ENCODE results near the gene C17orf107.

C17orf107 gene

DNA sequence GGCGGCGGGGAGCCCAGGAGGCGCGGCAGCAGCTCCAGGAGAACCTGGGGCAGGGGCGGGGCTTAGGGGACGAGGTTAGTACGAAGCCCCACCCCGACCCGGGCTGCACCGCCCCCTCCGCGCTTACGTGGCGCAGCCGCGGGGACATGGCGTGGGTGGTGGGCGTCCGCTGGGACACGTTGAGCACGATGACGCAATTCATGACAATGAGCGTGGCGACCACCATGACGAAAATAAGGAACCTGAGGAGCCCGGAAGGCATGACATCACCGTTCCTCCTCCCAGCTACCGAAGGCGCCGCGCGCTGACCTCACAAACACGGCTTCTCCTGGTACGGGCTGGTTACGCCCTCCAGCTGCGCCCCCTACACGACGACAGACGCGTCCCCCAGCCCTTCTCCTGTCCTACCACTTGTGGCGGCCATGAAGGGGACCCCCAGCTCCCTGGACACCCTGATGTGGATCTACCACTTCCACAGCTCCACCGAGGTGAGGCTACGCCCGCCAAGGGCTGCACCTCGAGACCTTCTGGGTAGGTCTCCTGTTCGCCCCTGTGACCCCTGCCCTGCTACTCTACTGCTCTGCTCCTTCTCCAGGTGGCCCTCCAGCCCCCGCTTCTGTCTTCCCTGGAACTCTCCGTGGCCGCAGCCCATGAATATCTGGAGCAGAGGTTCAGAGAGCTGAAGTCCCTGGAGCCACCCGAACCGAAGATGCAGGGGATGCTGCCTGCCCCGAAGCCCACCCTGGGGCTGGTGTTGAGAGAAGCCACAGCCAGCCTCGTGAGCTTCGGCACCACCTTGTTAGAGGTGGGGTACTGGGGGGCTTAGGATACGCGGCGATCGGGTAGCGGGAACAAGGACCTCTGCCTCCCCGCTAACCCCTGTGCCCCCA lies at the start of gene C17orf107:
TSS of gene C17orf107 (plus strand) at position 196 of the 890 bp plus-strand sequence. CDS start at position 423, 227 bp downstream.
- TF ChIP-seq, protein P1, sequence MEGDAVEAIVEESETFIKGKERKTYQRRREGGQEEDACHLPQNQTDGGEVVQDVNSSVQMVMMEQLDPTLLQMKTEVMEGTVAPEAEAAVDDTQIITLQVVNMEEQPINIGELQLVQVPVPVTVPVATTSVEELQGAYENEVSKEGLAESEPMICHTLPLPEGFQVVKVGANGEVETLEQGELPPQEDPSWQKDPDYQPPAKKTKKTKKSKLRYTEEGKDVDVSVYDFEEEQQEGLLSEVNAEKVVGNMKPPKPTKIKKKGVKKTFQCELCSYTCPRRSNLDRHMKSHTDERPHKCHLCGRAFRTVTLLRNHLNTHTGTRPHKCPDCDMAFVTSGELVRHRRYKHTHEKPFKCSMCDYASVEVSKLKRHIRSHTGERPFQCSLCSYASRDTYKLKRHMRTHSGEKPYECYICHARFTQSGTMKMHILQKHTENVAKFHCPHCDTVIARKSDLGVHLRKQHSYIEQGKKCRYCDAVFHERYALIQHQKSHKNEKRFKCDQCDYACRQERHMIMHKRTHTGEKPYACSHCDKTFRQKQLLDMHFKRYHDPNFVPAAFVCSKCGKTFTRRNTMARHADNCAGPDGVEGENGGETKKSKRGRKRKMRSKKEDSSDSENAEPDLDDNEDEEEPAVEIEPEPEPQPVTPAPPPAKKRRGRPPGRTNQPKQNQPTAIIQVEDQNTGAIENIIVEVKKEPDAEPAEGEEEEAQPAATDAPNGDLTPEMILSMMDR (IDR thresholded peaks at IDR 0.05; ENCODE audit: extremely low read depth, missing control alignments): no peak

DNA sequence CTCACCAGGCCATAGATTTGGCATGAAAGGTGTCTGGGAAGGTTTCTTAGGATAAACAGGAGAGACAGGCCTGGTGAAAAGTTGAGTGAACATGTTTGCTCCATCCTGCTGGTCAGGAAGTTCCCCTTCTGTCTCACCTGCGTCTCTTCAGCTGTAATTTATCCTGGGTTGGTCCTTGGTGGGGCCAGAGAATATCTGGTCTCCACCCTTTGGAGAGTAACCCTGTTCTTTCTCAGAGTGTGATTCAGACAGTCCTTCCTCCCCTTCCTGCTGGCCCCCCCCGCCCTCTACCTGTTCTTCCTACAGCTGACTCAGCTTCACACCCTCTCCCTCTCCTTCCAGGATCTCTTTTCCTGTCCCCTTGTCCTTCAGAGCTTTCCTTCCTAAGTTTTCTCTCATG lies 49.1 kb upstream of the C17orf107 start:
- DNase-seq (ENCODE audit: low spot score): no peak
- TF ChIP-seq, protein P1 (IDR thresholded peaks at IDR 0.05; ENCODE audit: extremely low read depth, missing control alignments): no peak

More for the DNA sequence above, at the start of gene C17orf107:
- DNase-seq (ENCODE audit: low spot score): peak; percentile 95

DNA sequence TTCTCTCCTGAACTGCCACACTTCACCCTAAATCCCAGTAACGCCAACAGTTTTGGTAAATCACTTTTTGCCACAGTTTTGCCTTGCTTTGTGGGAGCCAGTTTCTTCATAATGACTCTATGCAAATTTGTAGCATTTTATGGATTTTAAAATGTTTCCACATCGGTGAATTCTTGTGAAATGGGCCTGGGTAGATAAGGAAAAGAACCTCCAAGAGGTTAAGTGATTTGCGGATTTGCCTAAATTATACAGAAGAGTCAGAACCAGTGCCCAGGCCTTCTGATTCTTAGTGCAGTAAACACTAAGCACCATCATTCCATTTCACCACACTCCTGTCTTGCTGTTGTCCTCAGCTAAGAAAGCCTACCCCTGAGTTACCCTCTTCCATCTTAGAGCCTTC lies 48.3 kb upstream of the C17orf107 start:
- DNase-seq (ENCODE audit: low spot score): no peak
- TF ChIP-seq, protein P1 (IDR thresholded peaks at IDR 0.05; ENCODE audit: extremely low read depth, missing control alignments): no peak

DNA sequence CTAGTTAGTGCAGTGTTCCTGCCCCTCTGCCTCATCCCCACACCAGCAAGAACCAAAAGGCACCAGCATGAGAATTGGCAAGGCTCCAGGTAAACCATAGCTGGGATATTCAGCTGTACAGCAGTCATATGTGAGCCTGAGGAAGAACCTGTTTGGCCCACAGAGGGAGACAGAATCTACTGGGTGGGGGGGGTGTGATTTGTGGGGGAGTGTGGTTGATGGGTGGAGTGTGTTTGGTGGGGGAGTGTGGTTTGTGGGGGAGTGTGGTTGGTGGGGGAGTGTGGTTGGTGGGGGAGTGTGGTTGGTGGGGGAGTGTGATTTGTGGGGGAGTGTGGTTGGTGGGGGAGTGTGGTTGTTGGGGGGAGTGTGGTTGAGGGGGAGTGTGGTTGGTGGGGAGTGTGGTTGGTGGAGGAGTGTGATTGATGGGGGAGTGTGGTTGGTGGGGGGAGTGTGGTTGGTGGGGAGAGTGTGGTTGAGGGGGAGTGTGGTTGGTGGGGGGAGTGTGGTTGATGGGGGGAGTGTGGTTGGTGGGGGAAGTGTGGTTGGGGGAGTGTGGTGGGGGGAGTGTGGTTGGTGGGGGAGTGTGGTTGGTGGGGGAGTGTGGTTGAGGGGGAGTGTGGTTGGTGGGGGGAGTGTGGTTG lies 46.6 kb upstream of the C17orf107 start:
- TF ChIP-seq, protein P1 (IDR thresholded peaks at IDR 0.05; ENCODE audit: extremely low read depth, missing control alignments): no peak
- no peak for DNase-seq (ENCODE audit: low spot score)

DNA sequence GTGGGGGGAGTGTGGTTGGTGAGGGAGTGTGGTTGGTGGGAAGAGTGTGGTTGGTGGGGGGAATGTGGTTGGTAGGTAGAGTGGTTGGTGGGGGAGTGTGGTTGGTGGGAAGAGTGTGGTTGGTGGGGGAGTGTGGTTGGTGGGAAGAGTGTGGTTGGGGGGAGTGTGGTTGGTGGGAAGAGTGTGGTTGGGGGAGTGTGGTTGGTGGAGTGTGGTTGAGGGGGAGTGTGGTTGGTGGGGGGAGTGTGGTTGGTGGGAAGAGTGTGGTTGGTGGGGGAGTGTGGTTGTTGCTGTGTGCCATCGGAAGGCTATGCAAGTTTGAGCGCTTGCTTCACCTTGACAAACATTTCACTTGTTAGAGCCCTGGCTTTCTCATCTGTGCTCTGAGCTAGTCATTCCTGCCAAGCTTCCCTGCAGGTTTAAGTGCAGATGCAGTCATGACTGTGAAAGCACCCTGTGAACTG lies 46.1 kb upstream of the C17orf107 start:
- TF ChIP-seq, protein P1 (IDR thresholded peaks at IDR 0.05; ENCODE audit: extremely low read depth, missing control alignments): no peak
- DNase-seq (ENCODE audit: low spot score): no peak

DNA sequence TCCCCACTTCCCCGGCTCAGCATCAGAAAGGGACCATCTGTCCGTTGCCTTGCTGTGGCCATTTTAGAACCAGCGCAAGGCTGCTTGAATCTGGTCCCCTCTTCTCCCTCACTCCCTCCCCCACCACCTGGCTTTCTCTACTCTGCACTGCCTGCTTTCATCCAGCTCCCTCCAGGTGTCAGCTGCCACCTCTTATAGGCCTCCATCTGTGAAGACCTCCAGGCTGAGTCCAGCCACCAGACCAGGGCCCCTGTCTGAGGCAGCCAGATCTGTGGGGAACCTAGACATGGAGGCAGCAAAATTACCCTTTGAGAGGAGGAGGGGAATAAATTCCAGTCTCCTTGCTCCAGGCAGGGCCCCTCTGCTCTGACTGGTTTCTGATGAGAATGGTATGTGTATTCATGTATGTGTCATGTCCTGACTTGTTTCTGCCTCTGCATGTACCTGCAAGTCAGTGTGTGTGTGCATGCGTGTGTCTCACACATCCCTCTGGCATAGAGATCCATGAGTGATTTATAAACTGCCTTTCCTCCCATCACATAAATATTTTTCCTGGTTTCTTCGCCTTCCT lies 45.1 kb upstream of the C17orf107 start:
- DNase-seq (ENCODE audit: low spot score): no peak
- TF ChIP-seq, protein P1 (IDR thresholded peaks at IDR 0.05; ENCODE audit: extremely low read depth, missing control alignments): no peak
